ENCODE results near the gene RHBDL2. TPM values are rescaled to one million over a fixed set of nuclear protein-coding genes. Genes with fewer than 3 reads are reported as not detected.

Gene RHBDL2
- total and polyA plus RNA-seq, 9 of the 15 experiments (the other 6 are each of a cell fraction or from before 2014, with no cell fraction given) = not detected

GRCh38 chr1:38929054-38929453 lies 12.6 kb downstream of the RHBDL2 start:
- Histone ChIP-seq H4K20me1 (replicated peaks; ENCODE audit: control insufficient read depth, insufficient read depth, low read length) (no peaks in the 10 kb centered on the region), H3K79me2 (ENCODE audit: control insufficient read depth, insufficient read depth, low read length) (no peaks in the 10 kb centered on the region), H3K27ac (ENCODE audit: extremely low read depth, low read depth, low read length) (no peak overlapping the region), H3K27me3 (ENCODE audit: control insufficient read depth in 2 of 2, insufficient read depth in 2 of 2, low read length in 2 of 2) (peaks cover 0 to 7% of the 10 kb centered on the region in 2 experiments; a peak in 1 of 5 replicates), H3K9me1 (ENCODE audit: control insufficient read depth, insufficient read depth, low read length) (no peaks in the 10 kb centered on the region), H3K4me1 (replicated peaks in 1 of 2; ENCODE audit: control insufficient read depth in 2 of 2, insufficient read depth in 2 of 2, low read length in 2 of 2) (peaks cover 0 to 4% of the 10 kb centered on the region in 2 experiments; a peak in 1 of 5 replicates), H3K9ac (ENCODE audit: insufficient read depth in 1 of 2, low read depth in 2 of 2, low read length in 2 of 2) (no peak overlapping the region), H3K4me3 (no peak overlapping the region), H3K36me3 (ENCODE audit: control insufficient read depth, insufficient read depth, low read length) (no peaks in the 10 kb centered on the region), H2AFZ (ENCODE audit: low read depth, low read length) (no peak overlapping the region), H3K9me3 (replicated peaks; ENCODE audit: control insufficient read depth, insufficient read depth, low read depth, low read length) (no peaks in the 10 kb centered on the region), H3K4me2 (ENCODE audit: insufficient read depth, low read length) (no peak overlapping the region)
- ATAC-seq (no peak), FAIRE-seq (no peak), DNase-seq (ENCODE audit: extremely low read depth in 1 of 4, low spot score in 3 of 4) (no peak)
- in situ Hi-C loops (cut with MboI) (no loop called here), intact Hi-C loops (cut with micrococcal nuclease) (no loop called here)
- CTCF ChIA-PET (ENCODE audit: low intra/inter-chr PET ratio) = no interaction called here
- 43% methylated on average over 8 of the region's 8 CpGs for WGBS (ENCODE audit: insufficient coverage, low coverage, missing lambda C conversion rate)
- BruUV-seq (replicated peaks) = no TSS peak
- POLR2A ChIA-PET = interaction anchor here (0.9 to 1.2 kb wide), 3 partner anchors 8 to 21 kb away, joined by 3 to 5 read pairs (median 3); no protein-coding TSS in a partner anchor
- no peak for TF ChIP-seq EGR1 (conservative IDR thresholded peaks at IDR 0.05)
- no peak for TF ChIP-seq RBM39 (optimal IDR thresholded peaks at IDR 0.05; ENCODE audit: low read depth, low read length)
- TF ChIP-seq, protein P1, sequence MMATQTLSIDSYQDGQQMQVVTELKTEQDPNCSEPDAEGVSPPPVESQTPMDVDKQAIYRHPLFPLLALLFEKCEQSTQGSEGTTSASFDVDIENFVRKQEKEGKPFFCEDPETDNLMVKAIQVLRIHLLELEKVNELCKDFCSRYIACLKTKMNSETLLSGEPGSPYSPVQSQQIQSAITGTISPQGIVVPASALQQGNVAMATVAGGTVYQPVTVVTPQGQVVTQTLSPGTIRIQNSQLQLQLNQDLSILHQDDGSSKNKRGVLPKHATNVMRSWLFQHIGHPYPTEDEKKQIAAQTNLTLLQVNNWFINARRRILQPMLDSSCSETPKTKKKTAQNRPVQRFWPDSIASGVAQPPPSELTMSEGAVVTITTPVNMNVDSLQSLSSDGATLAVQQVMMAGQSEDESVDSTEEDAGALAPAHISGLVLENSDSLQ (IDR thresholded peaks at IDR 0.05) = no peak
- no peak for TF ChIP-seq ZNF354B (CRISPR knock-in tag; IDR thresholded peaks at IDR 0.05)
- no peak for TF ChIP-seq PRPF4 (IDR thresholded peaks at IDR 0.05; ENCODE audit: insufficient read depth, low read depth, low read length, poor library complexity, severe bottlenecking)
- TF ChIP-seq TAF7 (tag; IDR thresholded peaks at IDR 0.05) = no peak
- no peak for TF ChIP-seq PML (IDR thresholded peaks at IDR 0.05; ENCODE audit: low read length)
- no peak for TF ChIP-seq MYNN (IDR thresholded peaks at IDR 0.05)
- no peak for TF ChIP-seq MYNN (CRISPR knock-in tag; IDR thresholded peaks at IDR 0.05)
- no peak for TF ChIP-seq NR3C1 (CRISPR knock-in tag; IDR thresholded peaks at IDR 0.05)
- TF ChIP-seq FOXO4 (CRISPR knock-in tag; IDR thresholded peaks at IDR 0.05) = no peak
- TF ChIP-seq, protein P2, sequence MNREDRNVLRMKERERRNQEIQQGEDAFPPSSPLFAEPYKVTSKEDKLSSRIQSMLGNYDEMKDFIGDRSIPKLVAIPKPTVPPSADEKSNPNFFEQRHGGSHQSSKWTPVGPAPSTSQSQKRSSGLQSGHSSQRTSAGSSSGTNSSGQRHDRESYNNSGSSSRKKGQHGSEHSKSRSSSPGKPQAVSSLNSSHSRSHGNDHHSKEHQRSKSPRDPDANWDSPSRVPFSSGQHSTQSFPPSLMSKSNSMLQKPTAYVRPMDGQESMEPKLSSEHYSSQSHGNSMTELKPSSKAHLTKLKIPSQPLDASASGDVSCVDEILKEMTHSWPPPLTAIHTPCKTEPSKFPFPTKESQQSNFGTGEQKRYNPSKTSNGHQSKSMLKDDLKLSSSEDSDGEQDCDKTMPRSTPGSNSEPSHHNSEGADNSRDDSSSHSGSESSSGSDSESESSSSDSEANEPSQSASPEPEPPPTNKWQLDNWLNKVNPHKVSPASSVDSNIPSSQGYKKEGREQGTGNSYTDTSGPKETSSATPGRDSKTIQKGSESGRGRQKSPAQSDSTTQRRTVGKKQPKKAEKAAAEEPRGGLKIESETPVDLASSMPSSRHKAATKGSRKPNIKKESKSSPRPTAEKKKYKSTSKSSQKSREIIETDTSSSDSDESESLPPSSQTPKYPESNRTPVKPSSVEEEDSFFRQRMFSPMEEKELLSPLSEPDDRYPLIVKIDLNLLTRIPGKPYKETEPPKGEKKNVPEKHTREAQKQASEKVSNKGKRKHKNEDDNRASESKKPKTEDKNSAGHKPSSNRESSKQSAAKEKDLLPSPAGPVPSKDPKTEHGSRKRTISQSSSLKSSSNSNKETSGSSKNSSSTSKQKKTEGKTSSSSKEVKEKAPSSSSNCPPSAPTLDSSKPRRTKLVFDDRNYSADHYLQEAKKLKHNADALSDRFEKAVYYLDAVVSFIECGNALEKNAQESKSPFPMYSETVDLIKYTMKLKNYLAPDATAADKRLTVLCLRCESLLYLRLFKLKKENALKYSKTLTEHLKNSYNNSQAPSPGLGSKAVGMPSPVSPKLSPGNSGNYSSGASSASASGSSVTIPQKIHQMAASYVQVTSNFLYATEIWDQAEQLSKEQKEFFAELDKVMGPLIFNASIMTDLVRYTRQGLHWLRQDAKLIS (CRISPR knock-in tag; IDR thresholded peaks at IDR 0.05) = no peak
- TF ChIP-seq ZNF146 (CRISPR knock-in tag; IDR thresholded peaks at IDR 0.05; ENCODE audit: unreplicated experiment) = no peak
- TF ChIP-seq PTRF (tag; IDR thresholded peaks at IDR 0.05) = no peak

Data from K562 (cell line).